Liver (tissue), 3 donors: Measurements from ENCODE around the gene TXNRD2.

Source experiments
- EGR1 ChIP-seq, 2 donors: IDR thresholded peaks; 2 replicates each; pipeline ENCODE4 v1.6.1; 2016 to 2018; ENCODE audit warnings: antibody characterized with exemption in 2 of 2, low read depth in 2 of 2
- FOXA1 ChIP-seq: IDR thresholded peaks from 2 replicates; pipeline ENCODE4 v1.6.1; 2016; ENCODE audit warnings: antibody characterized with exemption
- GABPA ChIP-seq, 2 donors: IDR thresholded peaks in 1 of 2; conservative IDR thresholded peaks in 1 of 2; 2 replicates each; pipeline ENCODE4 v1.6.1; 2016; ENCODE audit warnings: antibody characterized with exemption in 2 of 2, mild to moderate bottlenecking in 1 of 2, moderate library complexity in 1 of 2
- MAX ChIP-seq: IDR thresholded peaks from 2 replicates; pipeline ENCODE4 v1.6.1; 2016; ENCODE audit warnings: antibody characterized with exemption
- RAD21 ChIP-seq, 2 donors: IDR thresholded peaks; 2 replicates each; pipeline ENCODE4 v1.6.1; 2016; ENCODE audit warnings: antibody characterized with exemption in 2 of 2, mild to moderate bottlenecking in 2 of 2
- REST ChIP-seq: IDR thresholded peaks from 2 replicates; pipeline ENCODE4 v1.6.1; 2016; ENCODE audit warnings: antibody characterized with exemption, mild to moderate bottlenecking
- SP1 ChIP-seq: IDR thresholded peaks from 2 replicates; pipeline ENCODE4 v1.6.1; 2018; ENCODE audit warnings: antibody characterized with exemption, mild to moderate bottlenecking
- TAF1 ChIP-seq: conservative IDR thresholded peaks from 2 replicates; pipeline ENCODE4 v1.6.1; 2016; ENCODE audit warnings: antibody characterized with exemption, mild to moderate bottlenecking
- ZBTB33 ChIP-seq: IDR thresholded peaks from 2 replicates; pipeline ENCODE4 v1.6.1; 2016; ENCODE audit warnings: antibody characterized with exemption
- TF ChIP-seq, protein P1 (sequence below): fragments of 150-350 bp; IDR thresholded peaks from 2 replicates; pipeline ENCODE4 v1.5.1; 2017; ENCODE audit warnings: improper control_type of control experiment, low read depth, low read length; ENCODE audit not compliant: missing input control
- TF ChIP-seq, protein P2 (sequence below): IDR thresholded peaks from 2 replicates; pipeline ENCODE4 v1.6.1; 2016; ENCODE audit warnings: antibody characterized with exemption
- donor health status: healthy.
- donor health status: healthy.

GRCh38 chr22:19914201-19914943 lies 27.2 kb downstream of the TXNRD2 start:
- TF ChIP-seq, protein P1, sequence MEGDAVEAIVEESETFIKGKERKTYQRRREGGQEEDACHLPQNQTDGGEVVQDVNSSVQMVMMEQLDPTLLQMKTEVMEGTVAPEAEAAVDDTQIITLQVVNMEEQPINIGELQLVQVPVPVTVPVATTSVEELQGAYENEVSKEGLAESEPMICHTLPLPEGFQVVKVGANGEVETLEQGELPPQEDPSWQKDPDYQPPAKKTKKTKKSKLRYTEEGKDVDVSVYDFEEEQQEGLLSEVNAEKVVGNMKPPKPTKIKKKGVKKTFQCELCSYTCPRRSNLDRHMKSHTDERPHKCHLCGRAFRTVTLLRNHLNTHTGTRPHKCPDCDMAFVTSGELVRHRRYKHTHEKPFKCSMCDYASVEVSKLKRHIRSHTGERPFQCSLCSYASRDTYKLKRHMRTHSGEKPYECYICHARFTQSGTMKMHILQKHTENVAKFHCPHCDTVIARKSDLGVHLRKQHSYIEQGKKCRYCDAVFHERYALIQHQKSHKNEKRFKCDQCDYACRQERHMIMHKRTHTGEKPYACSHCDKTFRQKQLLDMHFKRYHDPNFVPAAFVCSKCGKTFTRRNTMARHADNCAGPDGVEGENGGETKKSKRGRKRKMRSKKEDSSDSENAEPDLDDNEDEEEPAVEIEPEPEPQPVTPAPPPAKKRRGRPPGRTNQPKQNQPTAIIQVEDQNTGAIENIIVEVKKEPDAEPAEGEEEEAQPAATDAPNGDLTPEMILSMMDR: no peak
- TF ChIP-seq GABPA (IDR thresholded peaks at IDR 0.05 in 1 of 2, conservative IDR thresholded peaks at IDR 0.05 in 1 of 2) (no peak), TAF1 (no peak), REST (no peak), RAD21 (IDR thresholded peaks at IDR 0.05) (no peak), ZBTB33 (no peak), SP1 (no peak), FOXA1 (no peak), MAX (no peak), EGR1 (IDR thresholded peaks at IDR 0.05; ENCODE audit: low read depth in 2 of 2) (no peak)
- TF ChIP-seq, protein P2, sequence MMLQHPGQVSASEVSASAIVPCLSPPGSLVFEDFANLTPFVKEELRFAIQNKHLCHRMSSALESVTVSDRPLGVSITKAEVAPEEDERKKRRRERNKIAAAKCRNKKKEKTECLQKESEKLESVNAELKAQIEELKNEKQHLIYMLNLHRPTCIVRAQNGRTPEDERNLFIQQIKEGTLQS: no peak
